Astrocyte of the cerebellum (primary cell): ENCODE data around the gene FOXP3.

Experiments
- DNase-seq: peaks from one replicate; pipeline ENCODE4 v3.0.0-alpha.2; 2011; ENCODE audit warnings: low read depth
- H3K4me3 ChIP-seq: 2 replicates; pipeline ENCODE4 v1.5.1; 2011; ENCODE audit warnings: mild to moderate bottlenecking, low read depth, low read length, moderate library complexity
- in situ Hi-C: cut with HindIII; loops from 2 replicates; pipeline ENCODE4 v1.10.0; 2017; ENCODE audit warnings: low sequenced_read_pairs
- TF ChIP-seq, protein P1 (sequence below): IDR thresholded peaks from 2 replicates; pipeline ENCODE4 v1.5.1; 2012; ENCODE audit warnings: low read length, low read depth, moderate library complexity, mild to moderate bottlenecking; ENCODE audit errors: missing control alignments

FOXP3 gene

DNA sequence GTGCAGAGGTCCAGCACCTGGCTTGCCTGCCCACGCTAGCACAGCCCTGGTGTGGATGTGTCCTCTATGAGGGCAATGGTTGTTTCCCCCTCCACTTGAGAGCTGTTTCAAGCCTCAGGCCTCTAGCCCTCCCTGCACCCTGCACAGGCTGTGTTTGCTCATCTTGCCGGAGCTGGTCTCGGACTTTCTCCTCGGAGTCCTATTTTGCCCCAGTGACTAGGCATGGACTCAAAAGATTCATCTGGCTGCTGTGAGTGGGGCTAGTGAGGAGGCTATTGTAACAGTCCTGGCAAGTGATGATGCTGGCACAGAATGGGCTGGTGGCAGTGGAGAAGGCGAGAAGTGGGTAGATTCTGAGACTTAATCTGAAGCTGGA, 5.8 kb downstream of the FOXP3 start:
- no peak for DNase-seq
- H3K4me3 ChIP-seq = no peak overlapping the region
- TF ChIP-seq, protein P1, sequence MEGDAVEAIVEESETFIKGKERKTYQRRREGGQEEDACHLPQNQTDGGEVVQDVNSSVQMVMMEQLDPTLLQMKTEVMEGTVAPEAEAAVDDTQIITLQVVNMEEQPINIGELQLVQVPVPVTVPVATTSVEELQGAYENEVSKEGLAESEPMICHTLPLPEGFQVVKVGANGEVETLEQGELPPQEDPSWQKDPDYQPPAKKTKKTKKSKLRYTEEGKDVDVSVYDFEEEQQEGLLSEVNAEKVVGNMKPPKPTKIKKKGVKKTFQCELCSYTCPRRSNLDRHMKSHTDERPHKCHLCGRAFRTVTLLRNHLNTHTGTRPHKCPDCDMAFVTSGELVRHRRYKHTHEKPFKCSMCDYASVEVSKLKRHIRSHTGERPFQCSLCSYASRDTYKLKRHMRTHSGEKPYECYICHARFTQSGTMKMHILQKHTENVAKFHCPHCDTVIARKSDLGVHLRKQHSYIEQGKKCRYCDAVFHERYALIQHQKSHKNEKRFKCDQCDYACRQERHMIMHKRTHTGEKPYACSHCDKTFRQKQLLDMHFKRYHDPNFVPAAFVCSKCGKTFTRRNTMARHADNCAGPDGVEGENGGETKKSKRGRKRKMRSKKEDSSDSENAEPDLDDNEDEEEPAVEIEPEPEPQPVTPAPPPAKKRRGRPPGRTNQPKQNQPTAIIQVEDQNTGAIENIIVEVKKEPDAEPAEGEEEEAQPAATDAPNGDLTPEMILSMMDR = no peak
- in situ Hi-C loops = no loop called here

DNA sequence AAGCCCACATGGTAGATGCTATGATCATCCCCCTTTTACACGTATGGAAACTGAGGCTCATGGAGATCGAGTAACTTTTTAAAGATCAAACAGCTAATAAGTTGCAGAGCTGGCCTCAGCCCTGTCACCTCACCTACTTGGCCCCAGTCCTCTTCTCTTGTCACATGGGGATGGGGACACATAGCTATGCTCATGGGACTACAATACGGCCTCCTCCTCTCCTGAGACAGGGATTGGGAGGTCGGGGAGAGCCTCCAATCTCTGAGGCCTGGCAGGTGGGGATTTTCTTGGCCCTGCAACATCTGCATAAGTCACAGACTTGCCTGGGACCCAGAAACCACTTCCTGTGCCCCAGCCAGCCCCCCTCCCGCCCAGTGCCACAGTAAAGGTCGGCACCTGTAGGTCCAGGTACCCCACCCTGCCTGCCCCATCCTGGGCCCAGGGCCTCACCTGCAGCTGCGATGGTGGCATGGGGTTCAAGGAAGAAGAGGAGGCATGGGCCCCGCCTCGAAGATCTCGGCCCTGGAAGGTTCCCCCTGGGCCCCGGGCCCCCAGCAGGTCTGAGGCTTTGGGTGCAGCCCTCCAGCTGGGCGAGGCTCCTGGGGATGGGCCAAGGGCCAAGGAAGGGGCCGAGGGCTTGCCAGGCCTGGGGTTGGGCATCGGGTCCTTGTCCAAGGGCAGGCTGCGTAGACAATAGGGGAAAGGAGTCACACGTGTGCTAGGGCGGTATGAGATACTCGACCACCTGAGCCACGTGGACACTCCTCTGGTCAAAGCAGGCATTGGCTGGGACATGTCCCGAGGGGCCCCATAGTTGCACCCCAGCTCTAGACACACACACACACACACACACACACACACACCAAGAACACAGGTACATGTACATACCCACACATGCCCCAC, 6.4 kb downstream of the FOXP3 start:
- H3K4me3 ChIP-seq = no peak overlapping the region

DNA sequence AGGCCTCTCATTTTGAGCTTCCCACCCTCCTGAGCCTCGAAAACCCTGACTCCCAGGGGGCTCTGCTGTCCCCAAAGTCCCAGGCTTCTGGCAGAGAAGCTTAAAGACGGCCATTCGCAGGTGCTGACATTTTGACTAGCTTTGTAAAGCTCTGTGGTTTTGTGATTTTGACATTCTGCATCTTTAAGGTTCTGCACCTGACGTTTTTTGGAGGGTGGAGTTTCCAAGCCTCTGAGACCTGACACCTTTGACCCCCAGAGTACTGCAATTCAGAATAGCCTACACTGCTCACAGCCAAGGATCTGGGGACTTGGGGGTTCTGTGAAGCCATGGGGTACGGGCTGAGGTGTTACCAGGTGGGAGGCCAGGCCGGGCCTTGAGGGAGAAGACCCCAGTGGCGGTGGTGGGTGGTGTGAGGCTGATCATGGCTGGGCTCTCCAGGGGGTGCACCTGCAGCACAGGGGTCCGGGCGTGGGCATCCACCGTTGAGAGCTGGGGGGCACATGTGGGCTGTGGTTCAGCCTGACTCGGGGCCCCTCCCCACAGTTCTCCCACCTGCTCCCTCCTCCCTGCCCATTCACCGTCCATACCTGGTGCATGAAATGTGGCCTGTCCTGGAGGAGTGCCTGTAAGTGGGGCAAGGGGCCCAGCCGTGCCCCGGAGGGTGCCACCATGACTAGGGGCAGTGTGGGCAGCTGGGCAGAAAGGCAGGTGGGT, 7.3 kb downstream of the FOXP3 start:
- in situ Hi-C loops = no loop called here

More for the DNA sequence above, 6.4 kb downstream of the FOXP3 start:
- TF ChIP-seq, protein P1 = no peak
- in situ Hi-C loops = no loop called here
- no peak for DNase-seq

DNA sequence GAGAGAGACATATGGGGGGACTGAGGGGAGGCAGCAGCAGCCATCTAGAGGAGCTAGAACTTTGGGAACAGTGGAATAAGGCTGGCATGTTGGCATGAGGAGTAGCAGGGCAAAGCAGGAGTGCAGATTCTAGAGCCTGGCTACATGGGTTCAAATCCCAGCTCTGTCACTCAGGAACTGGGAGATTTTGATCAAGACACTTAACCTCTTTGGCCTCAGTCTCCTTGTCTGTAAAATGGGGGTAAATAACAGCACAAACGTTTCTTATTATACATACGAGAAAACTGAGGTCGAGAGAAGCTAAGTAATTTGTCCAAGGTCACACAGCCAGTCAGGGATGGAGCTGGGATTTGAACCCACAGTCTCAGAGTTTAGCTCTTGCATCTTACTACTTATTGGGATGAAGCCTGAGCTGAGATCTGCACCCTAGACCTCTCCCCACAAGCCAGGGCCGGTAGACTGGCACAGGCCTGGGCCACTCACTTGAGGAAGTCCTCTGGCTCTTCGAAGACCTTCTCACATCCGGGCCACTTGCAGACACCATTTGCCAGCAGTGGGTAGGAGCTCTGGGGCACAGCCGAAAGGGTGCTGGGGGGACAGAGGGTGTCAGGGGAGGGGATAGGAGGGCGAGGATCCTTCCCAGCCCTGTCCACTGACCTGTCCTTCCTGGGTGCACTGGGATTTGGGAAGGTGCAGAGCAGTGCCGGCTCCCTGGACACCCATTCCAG, 8.1 kb downstream of the FOXP3 start:
- no peak overlapping the region for H3K4me3 ChIP-seq
- no peak for DNase-seq
- in situ Hi-C loops = no loop called here
- TF ChIP-seq, protein P1 = no peak

More for the DNA sequence above, 7.3 kb downstream of the FOXP3 start:
- TF ChIP-seq, protein P1 = no peak
- no peak for DNase-seq
- no peak overlapping the region for H3K4me3 ChIP-seq

DNA sequence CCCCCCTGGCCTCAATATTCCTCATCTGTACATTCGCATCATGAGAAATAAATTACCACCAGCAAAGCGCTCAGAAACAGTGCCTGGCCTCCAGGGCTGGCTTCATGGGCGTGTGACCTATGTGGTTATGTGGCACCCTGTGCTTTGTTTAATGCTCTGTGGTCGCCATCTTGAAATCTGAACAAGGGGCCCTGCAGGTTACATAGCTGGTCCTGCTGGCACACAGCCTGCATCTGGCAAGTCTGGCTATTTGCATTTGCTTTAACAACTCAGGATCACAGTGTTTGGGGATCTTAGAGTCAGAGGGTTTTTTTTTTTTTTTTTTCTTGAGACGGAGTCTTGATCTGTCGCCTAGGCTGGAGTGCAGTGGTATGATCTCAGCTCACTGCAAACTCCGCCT, 9.9 kb downstream of the FOXP3 start:
- TF ChIP-seq, protein P1 = no peak
- DNase-seq = no peak
- in situ Hi-C loops = no loop called here
- H3K4me3 ChIP-seq = no peak overlapping the region

DNA sequence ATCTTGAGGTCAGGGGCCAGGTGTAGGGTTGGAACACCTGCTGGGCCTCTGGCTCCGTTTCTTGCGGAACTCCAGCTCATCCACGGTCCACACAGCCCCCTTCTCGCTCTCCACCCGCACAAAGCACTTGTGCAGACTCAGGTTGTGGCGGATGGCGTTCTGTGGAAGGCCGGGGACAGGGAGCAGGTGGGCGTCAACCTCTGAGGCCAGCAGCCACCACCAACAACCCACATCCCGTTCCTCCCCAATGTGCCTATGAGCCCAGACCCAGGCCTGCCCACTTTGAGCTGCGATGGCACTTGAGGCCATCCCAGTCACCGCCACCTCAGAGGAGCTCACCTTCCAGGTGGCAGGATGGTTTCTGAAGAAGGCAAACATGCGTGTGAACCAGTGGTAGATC, 13.2 kb downstream of the FOXP3 start:
- TF ChIP-seq, protein P1 = no peak
- DNase-seq = no peak
- in situ Hi-C loops = no loop called here
- no peak overlapping the region for H3K4me3 ChIP-seq
